Vagina (tissue), 2 donors: ENCODE results near the gene RAG2. TPM values are rescaled to one million over a fixed set of nuclear protein-coding genes. Genes with fewer than 3 reads are reported as not detected.

Experiments
- DNase-seq, 2 donors: peaks; one replicate each; pipeline ENCODE4 v3.0.0-alpha.2; 2017; ENCODE audit errors: extremely low spot score in 2 of 2
- H3K27ac ChIP-seq: fragments of 200-600 bp; sonication (generic); one replicate; pipeline ENCODE4 v1.5.1; 2019
- H3K27me3 ChIP-seq: fragments of 200-600 bp; sonication (generic); one replicate; pipeline ENCODE4 v1.5.1; 2019
- H3K36me3 ChIP-seq, 2 donors: fragments of 200-600 bp; sonication (generic); one replicate each; pipeline ENCODE4 v1.5.1; 2017 to 2019
- H3K4me1 ChIP-seq: fragments of 200-600 bp; sonication (generic); one replicate; pipeline ENCODE4 v1.5.1; 2019
- H3K4me3 ChIP-seq, 2 donors: fragments of 200-600 bp; sonication (generic); 1 replicate in 1 of 2; 2 replicates in 1 of 2; pipeline ENCODE4 v1.5.1; 2016 to 2019
- H3K9me3 ChIP-seq: fragments of 200-600 bp; sonication (generic); one replicate; pipeline ENCODE4 v1.5.1; 2019
- CTCF ChIP-seq, 3 experiments: fragments of 450-650 bp in 2 of 3; fragments of 200-600 bp in 1 of 3; sonication (generic) in 1 of 3; IDR thresholded peaks; one replicate each; pipeline ENCODE4 v1.5.1; 2017 to 2019; ENCODE audit warnings: antibody characterized with exemption in 3 of 3, mild to moderate bottlenecking in 2 of 3, moderate library complexity in 2 of 3
- POLR2A ChIP-seq, 2 donors: fragments of 450-650 bp; IDR thresholded peaks; one replicate each; pipeline ENCODE4 v1.6.1; 2017; ENCODE audit warnings: antibody characterized with exemption in 2 of 2, mild to moderate bottlenecking in 2 of 2, moderate library complexity in 2 of 2
- POLR2AphosphoS5 ChIP-seq, 2 donors: sonication (generic); formaldehyde crosslinking; IDR thresholded peaks; one replicate each; pipeline ENCODE4 v1.9.0; 2017; ENCODE audit warnings: antibody characterized with exemption in 2 of 2, mild to moderate bottlenecking in 2 of 2, low read depth in 1 of 2; ENCODE audit not compliant: insufficient read depth in 1 of 2
- intact Hi-C: fragments of 100-400 bp; cut with DNase I; formaldehyde crosslinking; loops from one replicate; pipeline ENCODE4 v1.15.1; 2023
- total RNA-seq: library from RNA; depleted of rRNA; stranded (reverse); fragments of >200 nt; gene quantifications from one replicate; pipeline ENCODE4 v1.2.3, GENCODE V29; 2016

The RAG2 gene
- total RNA-seq, 1 donor from 2014 or later = not detected

- intact Hi-C loops = no loop called here
These were observed 30.1 kb upstream of the RAG2 start for GRCh38 chr11:36628141-36628540.

DNA sequence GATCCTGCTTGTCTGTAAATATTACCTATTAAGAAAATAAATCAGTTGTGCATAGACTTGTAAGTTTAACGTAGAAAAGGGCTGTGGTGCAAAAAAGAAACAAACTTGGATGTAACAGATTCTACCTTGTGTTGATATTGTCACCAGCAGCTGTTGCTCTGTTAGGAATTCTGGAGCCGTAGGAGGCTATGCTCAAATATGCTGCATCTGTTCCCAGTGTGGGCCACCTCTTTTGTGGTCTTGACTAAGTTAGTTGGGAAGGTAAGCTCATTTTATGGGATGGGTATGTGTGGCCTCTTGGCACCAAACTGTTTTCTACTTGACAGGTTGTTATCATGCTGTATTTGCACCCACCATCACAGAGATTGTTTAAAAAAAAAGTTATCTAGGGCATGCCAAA, 29.4 kb upstream of the RAG2 start:
- TF ChIP-seq POLR2AphosphoS5 (IDR thresholded peaks at IDR 0.05; ENCODE audit: insufficient read depth in 1 of 2, low read depth in 1 of 2) = no peak
- TF ChIP-seq CTCF (IDR thresholded peaks at IDR 0.05) = no peak
- TF ChIP-seq POLR2A (IDR thresholded peaks at IDR 0.05) = no peak
- no peaks in the 10 kb centered on the region for H3K4me1 ChIP-seq
- H3K9me3 ChIP-seq = no peaks in the 10 kb centered on the region
- H3K36me3 ChIP-seq = no peaks in the 10 kb centered on the region
- no peaks in the 10 kb centered on the region for H3K27me3 ChIP-seq
- H3K4me3 ChIP-seq = no peak overlapping the region
- no peak for DNase-seq
- intact Hi-C loops = no loop called here
- H3K27ac ChIP-seq = no peak overlapping the region

More at GRCh38 chr11:36628141-36628540, 30.1 kb upstream of the RAG2 start:
- no peak overlapping the region for H3K4me3 ChIP-seq
- H3K4me1 ChIP-seq = no peaks in the 10 kb centered on the region
- H3K27ac ChIP-seq = no peak overlapping the region
- no peaks in the 10 kb centered on the region for H3K36me3 ChIP-seq
- no peaks in the 10 kb centered on the region for H3K27me3 ChIP-seq
- TF ChIP-seq POLR2A (IDR thresholded peaks at IDR 0.05) = no peak
- no peak for TF ChIP-seq CTCF (IDR thresholded peaks at IDR 0.05)
- no peaks in the 10 kb centered on the region for H3K9me3 ChIP-seq
- no peak for DNase-seq

DNA sequence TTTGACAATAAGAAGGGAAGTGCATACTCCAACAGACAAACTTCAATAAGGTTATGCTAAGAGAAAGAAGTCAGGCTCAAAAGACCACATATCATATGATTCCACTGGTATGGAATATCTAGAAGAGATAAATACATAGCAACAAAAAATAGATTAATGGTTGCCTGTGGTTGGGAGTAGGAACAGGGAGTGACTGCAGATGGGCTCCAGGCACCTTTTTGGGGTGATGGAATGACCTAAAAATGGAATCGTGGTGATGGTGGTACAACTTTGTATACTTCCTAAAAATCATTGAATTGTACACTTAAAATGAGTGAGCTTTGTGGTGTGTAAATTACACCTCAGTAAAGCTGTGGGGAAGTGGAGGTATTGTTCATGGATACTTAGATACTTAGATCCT, 29.0 kb upstream of the RAG2 start:
- Histone ChIP-seq H3K4me3 (no peak overlapping the region), H3K36me3 (no peaks in the 10 kb centered on the region), H3K4me1 (no peaks in the 10 kb centered on the region), H3K27me3 (no peaks in the 10 kb centered on the region), H3K9me3 (no peaks in the 10 kb centered on the region), H3K27ac (no peak overlapping the region)
- intact Hi-C loops = no loop called here
- DNase-seq = no peak
- no peak for TF ChIP-seq POLR2A (IDR thresholded peaks at IDR 0.05)

- H3K4me1 ChIP-seq = no peaks in the 10 kb centered on the region
- H3K4me3 ChIP-seq = no peak overlapping the region
- intact Hi-C loops = no loop called here
- no peaks in the 10 kb centered on the region for H3K27me3 ChIP-seq
- no peak overlapping the region for H3K27ac ChIP-seq
- no peaks in the 10 kb centered on the region for H3K36me3 ChIP-seq
- DNase-seq = no peak
- H3K9me3 ChIP-seq = no peaks in the 10 kb centered on the region
- TF ChIP-seq CTCF (IDR thresholded peaks at IDR 0.05) (no peak), POLR2A (IDR thresholded peaks at IDR 0.05) (no peak), POLR2AphosphoS5 (IDR thresholded peaks at IDR 0.05; ENCODE audit: insufficient read depth in 1 of 2, low read depth in 1 of 2) (no peak)
These were observed 25.5 kb upstream of the RAG2 start for GRCh38 chr11:36623494-36623893.

GRCh38 chr11:36622431-36623136, 24.5 kb upstream of the RAG2 start:
- no peak for DNase-seq
- Histone ChIP-seq H3K27ac (no peak overlapping the region), H3K4me3 (no peak overlapping the region), H3K36me3 (no peaks in the 10 kb centered on the region), H3K9me3 (no peaks in the 10 kb centered on the region), H3K4me1 (no peaks in the 10 kb centered on the region), H3K27me3 (no peaks in the 10 kb centered on the region)
- TF ChIP-seq CTCF (IDR thresholded peaks at IDR 0.05) (no peak), POLR2AphosphoS5 (IDR thresholded peaks at IDR 0.05; ENCODE audit: insufficient read depth in 1 of 2, low read depth in 1 of 2) (no peak), POLR2A (IDR thresholded peaks at IDR 0.05) (no peak)
- intact Hi-C loops = no loop called here
